Brain pericyte (primary cell): ENCODE measurements around the gene PIGW.
A peak's percentile ranks its signal among the peaks of the same experiment; 100 is the strongest.
"Not testable (repeated sequence)": the region's sequence is repeated elsewhere in the genome, so short reads cannot be mapped to it uniquely, and the experiment has no call there.

Source experiments
- DNase-seq: peaks from one replicate; pipeline ENCODE4 v3.0.0-alpha.2; 2012; ENCODE audit warnings: low read depth, low spot score

Gene PIGW

DNA sequence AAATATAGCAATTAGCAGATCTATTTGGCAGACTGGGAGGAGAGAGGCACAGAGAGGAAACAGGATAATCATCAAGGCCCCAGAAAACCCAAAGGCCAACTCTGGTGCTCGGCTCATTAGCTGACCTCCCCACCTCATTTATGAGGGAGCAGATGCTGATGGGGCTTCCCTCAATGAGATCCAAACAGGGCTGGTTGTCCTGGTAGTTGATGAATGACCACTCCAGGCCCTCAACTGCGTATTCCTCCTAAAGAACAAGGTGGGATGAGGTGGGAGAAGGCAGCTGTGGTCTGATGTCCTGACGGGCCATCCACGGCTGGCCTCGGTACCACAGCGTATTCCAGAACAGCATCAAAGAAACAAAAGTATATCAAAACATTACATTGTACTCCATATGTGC, 27.5 kb upstream of the PIGW start:
- no peak for DNase-seq

DNA sequence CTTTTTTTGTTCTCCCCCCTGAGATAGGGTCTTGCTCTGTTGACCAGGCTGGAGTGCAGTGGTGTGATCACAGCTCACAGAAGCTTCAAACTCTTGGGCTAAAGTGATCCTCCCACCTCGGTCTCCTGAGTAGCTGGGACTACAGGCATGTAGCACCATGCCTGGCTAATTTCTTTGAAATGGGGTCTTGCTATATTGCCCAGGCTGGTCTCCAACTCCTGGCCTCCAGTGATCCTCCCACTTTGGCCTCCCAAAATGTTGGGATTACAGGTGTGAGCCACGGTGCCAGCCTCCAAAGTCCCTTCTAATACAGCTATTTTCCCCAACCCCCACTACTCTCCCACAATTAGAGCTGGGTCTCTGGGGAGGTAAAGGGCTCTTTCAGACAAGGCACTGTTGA, 26.3 kb upstream of the PIGW start:
- not testable (repeated sequence) for DNase-seq

DNA sequence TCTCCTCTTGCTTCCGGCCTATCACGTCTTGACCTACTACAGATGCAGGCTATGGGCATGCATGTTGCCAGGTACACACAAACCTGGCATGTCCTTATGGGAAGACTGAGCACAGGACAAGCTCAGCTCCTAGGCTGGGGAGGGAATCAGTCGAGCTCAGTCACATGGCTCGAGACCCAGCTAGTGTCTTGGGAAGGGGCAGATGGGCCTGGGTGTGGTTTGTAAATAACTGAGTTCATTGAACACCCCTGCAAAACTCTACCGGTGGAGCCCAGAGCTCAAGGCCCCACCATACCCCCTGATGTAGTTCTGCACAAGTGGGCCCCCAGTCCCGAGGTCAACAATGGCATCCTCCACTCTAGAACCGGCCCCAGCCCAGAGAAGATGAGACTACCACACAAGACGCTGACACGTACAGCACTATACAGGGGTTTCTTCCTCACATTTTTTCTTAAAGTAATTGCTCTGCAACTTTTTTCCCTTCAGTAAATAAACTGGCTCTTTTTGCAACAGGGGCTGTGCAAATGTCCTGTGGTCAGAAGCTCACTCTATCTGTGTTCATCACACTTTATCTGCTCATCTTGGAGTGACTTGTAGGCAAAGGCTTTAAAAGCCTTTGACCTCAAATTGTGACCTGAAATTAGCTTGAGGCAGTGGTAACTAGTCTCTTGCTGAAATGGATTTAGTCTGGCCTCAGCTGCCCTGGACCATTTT, 25.4 kb upstream of the PIGW start:
- DNase-seq = no peak

DNA sequence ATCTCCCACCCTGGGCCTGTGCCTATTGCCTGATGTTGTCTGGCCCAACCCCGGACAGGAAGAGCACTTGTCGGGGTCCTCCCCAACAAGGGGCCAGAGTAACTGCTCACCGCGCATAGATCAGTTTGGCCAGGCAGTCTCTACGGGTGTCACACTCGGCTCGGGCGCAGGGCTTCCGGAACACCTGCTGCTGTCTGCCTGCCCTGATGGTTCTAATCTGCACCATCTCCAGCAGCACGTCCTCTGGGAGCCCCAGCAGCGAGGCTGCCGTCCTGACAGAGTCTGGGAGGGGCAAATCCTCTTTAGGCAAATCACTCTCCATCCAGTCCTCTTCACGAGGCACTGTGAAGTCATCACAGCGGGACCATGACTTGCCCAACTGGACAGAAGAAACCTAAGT, 24.2 kb upstream of the PIGW start:
- DNase-seq = no peak

DNA sequence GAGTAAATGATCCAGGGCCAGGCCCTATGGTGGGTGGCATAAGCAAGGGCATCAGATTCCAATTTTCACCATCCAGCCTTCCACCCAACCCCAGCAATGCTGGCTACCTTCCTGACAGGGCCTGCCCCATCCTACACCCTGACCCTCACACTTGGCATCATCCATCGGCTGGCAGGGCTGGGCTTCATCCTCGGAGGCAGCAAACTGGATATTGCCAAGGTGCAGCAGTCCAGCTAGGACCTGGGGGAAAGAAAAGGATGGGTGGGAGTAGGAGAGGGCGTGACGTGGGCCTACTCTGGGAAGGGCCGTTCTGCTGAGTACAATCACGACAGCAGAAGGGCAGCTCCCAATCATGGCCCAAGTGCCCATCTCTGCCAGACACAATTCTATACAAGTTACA, 23.6 kb upstream of the PIGW start:
- no peak for DNase-seq

DNA sequence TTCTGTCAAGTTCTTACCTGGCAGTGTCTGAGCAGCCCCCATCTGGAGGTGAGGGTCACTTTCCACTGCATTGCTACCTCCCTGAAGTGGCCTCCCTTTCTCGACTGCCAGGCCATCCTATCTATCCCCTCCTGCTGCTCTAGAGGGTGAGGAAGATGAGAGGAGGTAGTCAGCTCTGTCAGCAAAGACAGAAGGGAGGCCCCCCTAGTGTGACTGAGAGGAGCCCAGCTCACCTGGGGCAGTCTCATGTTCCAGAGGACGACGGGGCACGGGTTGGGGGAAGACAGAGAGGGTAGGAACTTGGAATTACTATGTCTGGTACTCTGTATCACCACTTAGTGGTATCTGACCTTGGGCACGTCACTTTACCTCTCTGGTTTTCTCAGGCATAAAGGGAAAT, 22.1 kb upstream of the PIGW start:
- DNase-seq = no peak

DNA sequence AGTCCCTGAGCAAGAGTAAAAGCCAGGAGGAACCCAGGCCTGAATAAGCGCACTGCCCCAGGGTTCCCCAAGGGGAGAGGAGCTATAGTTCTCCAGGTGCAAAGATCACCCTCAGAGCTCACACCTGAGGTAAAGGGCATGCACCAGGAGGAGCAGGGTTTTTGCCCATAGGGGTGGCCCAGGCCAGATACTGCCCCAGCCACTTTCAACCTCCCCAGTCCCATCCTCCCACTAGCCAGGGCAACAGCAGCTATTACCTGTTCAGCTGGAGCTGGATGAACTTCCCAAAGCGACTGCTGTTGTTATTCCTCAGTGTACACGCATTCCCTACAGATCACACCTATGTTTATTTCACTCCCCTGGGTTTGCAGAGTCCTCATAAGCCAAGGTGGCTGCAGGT, 19.9 kb upstream of the PIGW start:
- no peak for DNase-seq

DNA sequence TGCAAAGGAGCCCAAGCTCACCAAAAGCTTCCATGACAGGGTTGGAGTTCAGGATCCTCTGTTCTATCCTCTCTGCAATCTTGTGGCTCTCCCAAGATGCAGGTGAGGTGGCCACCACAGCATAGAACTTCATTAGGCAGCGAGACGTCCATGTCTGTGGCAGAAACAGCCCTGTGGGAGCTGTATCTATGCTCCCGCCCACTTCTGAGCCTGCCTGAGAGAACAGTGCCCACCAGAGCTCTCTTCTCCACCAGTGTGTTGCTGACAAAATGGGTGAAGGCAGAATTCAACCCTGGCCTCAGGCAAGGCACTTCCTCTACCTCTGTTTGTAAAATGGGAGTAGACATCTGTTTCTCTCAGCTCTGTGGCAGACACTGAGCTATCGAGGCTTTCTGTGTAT, 18.9 kb upstream of the PIGW start:
- no peak for DNase-seq

DNA sequence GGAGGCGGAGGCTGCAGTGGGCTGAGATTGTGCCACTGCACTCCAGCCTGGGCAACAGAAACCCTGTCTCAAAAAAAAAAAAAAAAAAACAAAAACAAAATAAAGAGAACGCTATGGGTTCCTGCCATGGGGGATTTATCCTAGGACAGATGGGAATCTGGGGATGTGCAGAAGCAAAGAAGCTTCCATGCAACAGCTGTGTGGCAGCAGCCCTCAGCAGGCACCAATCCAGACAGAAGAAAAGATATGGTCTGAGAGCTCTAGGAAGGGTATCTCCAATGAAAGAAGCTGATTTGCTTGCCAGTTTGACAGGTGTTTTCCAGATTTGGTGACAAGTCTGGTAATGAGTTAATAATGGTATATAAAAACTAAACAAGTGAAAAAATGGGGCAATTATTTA, 11.7 kb upstream of the PIGW start:
- no peak for DNase-seq

DNA sequence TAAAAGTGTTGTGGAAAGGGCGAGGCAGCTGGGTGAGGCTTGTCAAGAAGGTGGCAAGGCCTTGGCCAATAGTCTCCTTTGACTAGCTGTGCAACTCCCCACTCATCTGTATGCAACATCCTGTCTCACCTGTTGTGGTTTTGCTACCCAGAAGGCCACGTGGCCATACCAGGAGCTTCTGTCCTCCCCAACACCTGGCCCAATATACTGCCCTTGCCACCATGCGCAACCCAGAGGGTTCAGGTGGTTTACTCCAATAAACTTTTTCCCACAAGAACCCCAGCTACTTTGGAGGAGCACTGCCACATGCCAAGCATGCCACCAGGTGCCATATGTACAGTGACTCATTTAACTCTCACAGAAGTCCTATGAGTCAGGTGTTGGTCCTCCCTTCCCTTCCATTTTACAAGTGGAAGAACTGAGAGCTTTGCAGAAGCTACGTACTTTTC, 10.3 kb upstream of the PIGW start:
- no peak for DNase-seq

DNA sequence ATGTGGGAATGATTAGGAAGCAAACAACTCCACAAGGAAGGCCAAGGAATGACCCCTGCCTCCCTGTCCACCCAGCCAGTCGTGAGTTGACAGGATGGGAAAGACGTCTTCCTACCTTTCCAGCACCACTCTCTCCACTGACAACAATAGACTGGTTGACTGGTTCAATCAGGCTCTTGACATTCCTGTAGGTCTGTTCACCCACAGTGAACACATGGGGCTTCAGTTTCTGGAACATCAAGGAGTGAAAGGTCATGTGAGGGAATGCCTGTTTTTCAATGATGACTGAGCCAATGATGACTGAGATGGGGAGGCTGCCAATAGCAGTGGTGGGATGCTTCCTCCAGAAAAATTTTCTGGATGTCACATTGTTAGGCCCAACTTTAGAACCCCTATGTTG, 9.7 kb upstream of the PIGW start:
- no peak for DNase-seq

DNA sequence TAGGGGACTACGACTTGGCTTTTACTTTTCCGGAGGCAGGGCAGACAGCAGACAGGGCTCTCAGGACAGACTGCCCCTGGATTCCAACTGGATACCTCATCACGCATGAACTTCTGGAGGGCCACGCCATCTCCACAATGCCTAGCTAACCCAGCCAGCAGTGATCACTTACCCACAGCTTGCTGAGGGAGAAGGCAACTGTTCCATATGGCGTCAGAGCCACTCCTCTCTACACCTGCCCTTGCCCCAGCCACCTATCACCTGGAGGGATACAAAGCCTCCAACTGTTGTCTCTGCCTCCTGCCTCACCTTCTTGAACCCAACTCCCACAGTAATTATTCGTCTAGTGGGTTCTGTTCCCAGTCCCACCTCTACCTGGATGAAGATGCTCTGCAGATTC, 8.9 kb upstream of the PIGW start:
- DNase-seq = no peak

DNA sequence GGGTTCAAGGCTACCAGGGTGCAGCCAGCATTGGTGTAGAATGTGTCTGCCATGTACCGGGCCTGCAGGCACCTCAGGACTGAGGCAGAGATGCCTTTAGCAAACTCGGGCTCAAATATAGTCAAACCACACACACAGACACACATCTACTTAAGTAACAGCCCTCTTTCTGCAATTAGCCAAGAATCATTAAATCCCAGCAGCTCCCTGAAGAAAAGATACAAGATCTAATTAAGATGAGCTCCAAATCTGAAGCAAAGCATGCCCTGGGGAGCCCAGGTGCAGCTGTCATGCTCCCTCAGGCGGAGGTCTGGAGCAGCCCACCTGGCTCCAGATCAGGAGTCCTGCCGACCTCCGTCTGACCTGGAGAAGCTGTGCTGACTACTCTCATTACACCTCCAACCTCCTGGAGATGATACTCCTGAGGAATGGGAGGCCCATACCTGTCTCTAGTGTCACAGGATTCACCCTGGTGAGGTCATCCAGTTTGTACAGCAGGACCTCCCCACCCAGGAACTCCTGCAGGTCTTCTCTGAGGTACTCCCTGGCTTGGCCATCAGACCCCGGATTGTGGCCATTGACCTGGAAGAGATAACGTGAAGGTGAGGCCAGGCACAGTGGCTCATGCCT, 7.1 kb upstream of the PIGW start:
- no peak for DNase-seq

DNA sequence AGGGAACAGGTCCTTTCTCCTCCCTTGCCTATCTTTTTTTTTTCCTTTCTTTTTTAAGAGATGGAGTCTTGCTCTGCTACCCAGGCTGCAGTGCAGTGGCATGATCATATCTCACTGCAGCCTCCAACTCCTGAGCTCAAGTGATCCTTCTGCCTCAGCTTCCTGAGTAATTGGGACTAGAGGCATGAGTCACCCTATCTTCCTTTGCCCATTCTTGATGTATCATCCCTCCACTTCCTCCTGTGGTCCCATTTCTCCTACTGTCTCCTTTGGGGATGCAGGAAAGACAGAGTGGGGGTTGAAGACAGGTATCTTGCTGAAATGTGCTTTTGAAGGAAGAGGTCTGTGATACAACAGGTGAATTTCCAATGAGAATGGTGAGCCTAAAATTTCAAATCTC, 5.7 kb upstream of the PIGW start:
- DNase-seq = no peak

DNA sequence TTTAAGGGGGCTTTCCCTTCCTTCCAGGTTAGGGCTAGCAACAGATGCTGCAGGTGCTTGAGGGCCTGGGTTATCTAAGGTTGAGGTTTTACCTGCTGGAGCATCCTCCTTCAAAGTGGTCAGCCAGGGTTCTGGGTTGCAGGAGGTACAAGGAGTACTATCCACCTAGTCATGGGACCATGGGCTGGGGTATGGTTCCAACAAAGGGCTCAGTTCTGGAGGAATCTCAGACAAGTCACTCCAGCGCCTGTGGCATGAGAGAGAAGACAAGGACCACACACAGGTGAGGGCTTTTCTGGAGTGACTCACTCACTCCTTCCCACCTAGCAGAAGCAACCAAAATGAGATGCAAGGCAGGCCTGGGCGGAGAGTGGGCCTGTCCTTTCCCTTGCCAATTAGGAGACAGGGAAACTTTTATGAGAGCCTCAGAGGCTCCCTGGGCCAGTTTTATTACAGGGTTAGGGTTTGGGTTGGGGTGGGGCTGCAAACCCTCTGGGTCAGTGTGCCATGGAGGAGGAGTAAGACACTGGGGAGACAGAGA, 2.3 kb upstream of the PIGW start:
- no peak for DNase-seq

DNA sequence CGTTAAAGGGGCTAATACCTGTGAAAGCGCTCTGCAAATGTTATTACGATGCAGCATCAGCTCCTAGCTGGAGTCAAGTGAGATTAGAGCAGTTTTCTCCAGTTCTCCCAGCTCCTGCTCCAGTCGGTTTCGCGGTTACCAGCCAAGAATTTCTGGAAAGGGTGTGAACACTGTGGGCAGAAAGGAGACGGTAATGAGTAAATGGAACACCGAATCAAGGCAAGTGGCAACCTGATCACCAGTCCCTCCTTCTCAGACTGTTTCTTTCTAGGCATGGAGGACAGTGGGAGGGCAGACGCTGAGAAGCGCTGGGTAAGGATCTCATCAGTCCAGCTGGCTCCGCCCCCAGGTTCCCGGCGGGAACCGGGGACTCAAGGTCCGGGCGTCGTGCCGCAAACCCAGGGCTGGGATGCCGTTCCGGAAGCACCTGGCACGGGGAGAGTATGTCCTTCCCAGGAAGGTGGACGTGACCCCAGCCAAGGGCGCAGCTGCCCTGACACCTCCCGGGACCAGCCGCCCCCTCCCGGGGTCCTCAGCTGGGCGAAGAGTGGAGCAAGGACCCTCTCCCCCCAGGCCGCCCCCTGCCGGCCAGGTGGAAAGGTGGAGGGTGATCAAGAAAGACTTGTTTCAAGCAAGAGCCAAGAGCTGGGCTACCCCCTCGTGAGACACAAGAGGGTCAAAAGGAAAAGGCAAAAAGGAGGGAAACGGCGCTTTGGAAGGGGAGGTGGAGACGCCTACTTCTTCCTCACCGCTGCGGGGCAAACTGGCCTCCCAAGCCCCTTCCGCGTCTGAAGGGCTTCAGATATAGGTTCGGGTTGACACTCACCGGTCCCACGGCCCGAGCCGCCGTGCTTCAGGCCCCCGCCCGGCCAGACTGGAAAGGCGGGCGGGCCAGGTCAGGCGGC, 600 bp upstream of the PIGW start:
- DNase-seq = no peak

DNA sequence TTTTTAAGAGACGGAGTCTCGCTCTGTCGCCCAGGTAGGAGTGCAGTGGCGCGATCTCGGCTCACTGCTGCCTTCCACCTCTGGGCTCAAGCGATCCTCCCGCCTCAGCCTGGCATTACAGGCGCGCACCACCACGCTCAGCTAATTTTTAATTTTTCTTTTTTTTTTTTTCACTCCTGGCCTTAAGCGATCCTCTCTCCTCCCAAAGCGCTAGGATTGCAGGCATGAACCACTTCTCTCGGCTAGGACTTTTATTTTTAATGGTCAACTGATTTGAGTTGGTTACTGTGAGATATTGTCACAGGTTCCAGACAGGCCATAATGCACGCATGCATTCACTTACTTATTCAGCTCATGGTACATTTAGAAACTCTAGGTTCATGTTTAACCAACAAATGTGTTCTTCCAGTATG, 888 bp downstream of the PIGW start:
- no peak for DNase-seq

DNA sequence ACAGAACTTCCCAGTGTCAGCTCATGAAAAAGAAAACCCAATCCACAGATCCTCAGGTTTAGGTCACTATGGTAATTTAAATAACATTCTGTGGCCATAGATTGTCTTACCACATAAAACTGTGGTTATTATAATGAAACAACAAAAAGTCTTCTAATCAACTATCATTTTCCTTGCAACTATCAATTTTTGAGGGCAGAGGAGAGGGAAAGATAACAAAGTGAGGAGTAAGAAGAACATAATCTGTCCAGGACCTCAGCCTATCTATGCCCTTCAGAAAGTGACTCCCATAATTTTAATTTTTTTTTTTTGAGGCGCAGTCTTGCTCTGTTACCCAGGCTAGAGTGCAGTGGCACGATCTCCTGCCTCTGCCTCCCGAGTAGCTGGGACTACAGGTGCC, 5.9 kb downstream of the PIGW start:
- no peak for DNase-seq

DNA sequence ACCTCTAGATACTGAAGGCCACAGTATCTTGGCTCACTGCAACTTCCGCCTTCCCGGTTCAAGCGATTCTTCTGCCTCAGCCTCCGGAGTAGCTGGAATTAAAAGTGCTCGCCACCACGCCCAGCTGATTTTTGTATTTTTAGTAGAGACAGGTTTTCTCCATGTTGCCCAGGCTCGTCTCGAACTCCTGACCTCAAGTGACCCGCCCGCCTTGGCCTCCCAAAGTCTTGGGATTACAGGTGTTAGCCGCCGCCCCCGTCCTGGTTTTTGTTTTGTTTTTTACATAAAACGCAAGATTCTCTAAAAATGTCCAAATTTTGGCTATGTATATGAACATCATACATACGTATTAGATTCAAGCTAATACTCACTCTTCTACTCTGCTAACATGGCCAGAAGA, 8.0 kb downstream of the PIGW start:
- no peak for DNase-seq

DNA sequence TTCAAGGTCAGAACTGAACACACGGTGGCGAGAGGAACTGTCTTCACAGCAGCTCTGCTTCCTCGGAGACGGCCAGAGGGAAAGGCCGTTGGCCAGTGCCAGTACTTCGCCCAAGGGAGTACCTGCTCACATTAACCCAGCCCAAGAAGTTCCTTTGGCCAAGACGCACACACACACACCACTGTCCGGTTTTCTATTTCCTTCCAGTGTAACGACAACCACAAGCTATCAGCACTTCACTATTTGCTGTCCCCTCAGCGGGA, 9.2 kb downstream of the PIGW start:
- no peak for DNase-seq

DNA sequence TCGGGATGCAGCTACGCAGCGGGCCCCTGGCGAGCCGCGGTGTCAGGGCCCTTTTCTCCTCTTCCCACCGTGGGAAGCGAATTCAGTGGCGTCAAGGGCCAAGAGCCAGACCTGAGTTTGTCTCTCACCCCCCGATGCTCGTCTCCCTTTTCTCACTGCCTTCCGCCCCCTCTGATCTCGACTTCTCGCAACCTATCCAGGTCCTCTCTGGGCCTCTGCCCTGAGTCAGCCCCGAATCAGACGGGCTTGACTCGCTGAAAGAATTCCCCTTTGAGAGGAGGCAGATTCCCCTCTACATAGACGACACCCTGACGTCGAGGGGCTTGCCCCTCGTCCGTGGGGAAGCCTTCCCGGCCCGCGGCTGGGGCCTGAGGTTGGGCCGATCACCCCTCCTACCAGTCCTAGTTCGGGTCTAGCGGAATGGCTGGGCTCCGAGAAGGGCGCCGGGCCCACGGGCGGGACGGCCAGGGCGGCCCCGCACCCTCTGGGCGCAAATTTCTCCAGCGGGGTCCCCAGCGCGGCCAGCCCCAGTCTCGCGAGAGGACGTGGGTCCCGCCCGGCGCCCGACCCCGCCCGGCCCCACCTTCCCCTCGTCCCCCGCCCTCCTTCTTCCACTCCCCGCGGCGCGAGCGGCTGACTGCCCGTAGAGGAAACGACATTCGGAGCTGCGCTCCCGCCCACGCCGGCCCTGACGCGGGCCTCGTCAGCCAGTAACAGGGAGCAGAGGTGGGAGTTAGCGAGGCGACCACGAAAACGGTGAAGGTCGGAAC, 9.7 kb downstream of the PIGW start, which contains the start of gene GGNBP2:
Gene GGNBP2 (plus strand): TSS at position 613 of the 770 bp plus-strand sequence. CDS start 806 bp downstream, outside the sequence.
- DNase-seq = peak; percentile 73

DNA sequence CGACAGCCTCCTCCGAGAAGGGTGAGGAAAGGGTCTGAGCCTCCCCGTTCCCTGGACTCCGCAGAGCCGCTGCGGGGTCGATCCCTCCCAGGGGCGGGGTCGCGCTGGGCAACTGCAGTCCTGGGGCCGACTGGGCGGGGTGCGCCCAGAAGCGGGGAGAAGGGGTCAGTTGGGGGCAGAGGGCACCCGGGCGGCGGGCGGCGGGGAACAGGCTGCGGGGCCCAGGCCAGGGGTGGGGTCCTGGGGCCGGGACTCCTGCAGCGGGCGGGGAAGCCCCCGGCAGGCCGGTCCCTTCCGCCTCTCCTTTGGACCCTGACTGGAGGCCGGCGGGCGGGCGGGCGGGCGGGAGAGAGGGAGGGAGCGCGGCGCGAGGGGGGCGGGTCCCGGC, 10.3 kb downstream of the PIGW start:
- DNase-seq = no peak
